ENCODE results near the gene ZFC3H1. TPM values are rescaled to one million over a fixed set of nuclear protein-coding genes. Genes with fewer than 3 reads are reported as not detected.

ZFC3H1 gene
- total RNA-seq, 1 experiment from 2014 or later = 53.4 TPM

DNA sequence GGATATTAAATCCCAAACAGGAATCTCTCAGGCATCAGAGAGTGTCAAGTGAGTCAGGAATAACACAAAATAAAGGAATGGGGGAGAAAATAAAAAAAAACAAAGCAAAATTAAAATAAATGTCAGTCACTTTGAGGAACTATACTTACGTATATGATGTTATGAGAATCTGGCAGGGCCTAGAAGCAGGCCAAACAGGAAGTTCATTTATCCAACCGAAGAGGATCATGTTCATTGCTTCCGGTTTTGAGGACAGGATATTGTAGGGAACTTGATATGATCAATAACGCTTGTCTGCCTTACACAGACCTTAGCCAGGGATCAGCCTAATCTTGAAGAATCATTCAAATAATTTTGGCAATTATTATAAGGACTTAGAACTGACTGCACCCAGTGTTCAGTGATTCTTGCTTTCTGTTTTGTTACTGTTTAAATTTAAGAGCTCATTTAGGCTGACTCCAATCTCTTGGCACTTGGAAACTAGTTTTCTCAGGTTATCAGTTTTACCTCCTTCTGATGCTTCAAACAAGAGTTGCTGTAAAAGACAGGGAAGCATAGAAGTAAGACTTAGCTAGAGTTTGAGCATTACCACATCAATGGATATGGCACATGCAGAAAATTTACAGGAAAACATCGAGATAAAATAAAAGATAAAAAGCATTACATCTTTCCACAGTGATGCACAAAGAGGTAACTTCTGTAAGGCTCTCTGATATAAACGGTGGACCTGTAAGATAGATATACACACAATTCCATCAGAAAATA lies 53.4 kb downstream of the ZFC3H1 start:
- CTCF ChIA-PET = no interaction called here
- H3K27ac ChIP-seq = no peak overlapping the region
- H3K4me2 ChIP-seq = no peak overlapping the region
- TF ChIP-seq EZH2 (IDR thresholded peaks at IDR 0.05; ENCODE audit: low read depth) = no peak
- TF ChIP-seq, protein P1, sequence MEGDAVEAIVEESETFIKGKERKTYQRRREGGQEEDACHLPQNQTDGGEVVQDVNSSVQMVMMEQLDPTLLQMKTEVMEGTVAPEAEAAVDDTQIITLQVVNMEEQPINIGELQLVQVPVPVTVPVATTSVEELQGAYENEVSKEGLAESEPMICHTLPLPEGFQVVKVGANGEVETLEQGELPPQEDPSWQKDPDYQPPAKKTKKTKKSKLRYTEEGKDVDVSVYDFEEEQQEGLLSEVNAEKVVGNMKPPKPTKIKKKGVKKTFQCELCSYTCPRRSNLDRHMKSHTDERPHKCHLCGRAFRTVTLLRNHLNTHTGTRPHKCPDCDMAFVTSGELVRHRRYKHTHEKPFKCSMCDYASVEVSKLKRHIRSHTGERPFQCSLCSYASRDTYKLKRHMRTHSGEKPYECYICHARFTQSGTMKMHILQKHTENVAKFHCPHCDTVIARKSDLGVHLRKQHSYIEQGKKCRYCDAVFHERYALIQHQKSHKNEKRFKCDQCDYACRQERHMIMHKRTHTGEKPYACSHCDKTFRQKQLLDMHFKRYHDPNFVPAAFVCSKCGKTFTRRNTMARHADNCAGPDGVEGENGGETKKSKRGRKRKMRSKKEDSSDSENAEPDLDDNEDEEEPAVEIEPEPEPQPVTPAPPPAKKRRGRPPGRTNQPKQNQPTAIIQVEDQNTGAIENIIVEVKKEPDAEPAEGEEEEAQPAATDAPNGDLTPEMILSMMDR (conservative IDR thresholded peaks at IDR 0.05) = no peak
- H2AFZ ChIP-seq = no peak overlapping the region
- no peak overlapping the region for H3K4me3 ChIP-seq
- H3K9me3 ChIP-seq (ENCODE audit: insufficient read depth, low read depth) = no peaks in the 10 kb centered on the region
- H3K36me3 ChIP-seq (ENCODE audit: low read depth) = peaks cover 47% of the 10 kb centered on the region
- no peaks in the 10 kb centered on the region for H3K4me1 ChIP-seq (replicated peaks; ENCODE audit: insufficient read depth)
- no peaks in the 10 kb centered on the region for H3K79me2 ChIP-seq (ENCODE audit: low read depth)
- no peaks in the 10 kb centered on the region; the same call in none of the 2 replicates for H3F3A ChIP-seq (ENCODE audit: insufficient read depth, low read depth)
- intact Hi-C loops (cut with micrococcal nuclease; ENCODE audit: unreplicated experiment) = no loop called here
- BruUV-seq (replicated peaks) = no TSS peak
- no peaks in the 10 kb centered on the region for H3K27me3 ChIP-seq (ENCODE audit: insufficient read depth, low read depth)
- POLR2A ChIA-PET (ENCODE audit: unreplicated experiment) = no interaction called here
- H4K20me1 ChIP-seq (ENCODE audit: insufficient read depth) = peaks cover 5% of the 10 kb centered on the region; the same call in 1 of the 2 replicates
- DNase-seq = no peak
- no peaks in the 10 kb centered on the region for H3K9me2 ChIP-seq (ENCODE audit: insufficient read depth)

DNA sequence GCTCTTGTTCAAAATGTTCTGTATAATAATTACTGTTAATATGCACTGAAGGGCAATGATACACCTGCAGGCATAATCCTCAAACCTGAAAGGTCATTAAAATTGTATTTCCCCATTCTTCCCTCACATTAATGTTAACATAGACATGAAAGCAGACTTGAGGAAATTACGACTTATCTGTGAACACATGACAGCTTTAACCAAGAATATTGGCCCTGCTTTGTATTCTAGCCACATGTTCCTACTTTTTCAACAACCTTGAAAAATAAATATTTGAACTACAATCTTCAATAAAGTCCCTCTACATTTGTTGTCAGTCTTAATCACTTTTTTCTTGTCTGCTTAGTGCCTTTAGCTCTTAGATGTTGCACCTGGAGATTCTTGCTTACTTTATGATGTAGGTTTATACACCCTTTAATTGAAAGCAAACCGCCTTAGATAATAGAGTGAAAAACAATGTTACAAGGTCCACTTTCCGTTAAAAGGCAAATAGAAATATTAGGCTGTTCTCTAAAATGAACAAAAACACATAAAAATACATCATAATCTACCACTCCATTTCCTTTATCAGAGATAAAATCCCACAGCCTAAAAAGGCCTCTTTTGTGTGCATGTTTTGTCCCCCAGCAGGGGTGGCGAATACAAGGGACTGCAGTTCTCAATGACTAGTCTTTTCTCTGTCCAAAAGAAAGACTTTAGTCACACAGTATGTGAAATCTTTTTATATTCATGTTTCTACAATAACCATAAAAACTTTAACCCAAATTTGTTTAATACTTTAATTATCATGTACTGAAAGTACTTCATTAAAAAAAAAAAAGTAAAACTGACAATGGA lies 55.9 kb downstream of the ZFC3H1 start:
- intact Hi-C loops (cut with micrococcal nuclease; ENCODE audit: unreplicated experiment) = no loop called here
- ChIA-PET POLR2A (ENCODE audit: unreplicated experiment) (no interaction called here), CTCF (no interaction called here)
- Histone ChIP-seq H3K27me3 (ENCODE audit: insufficient read depth, low read depth) (no peaks in the 10 kb centered on the region), H4K20me1 (ENCODE audit: insufficient read depth) (no peaks in the 10 kb centered on the region), H3K9me3 (ENCODE audit: insufficient read depth, low read depth) (no peaks in the 10 kb centered on the region), H2AFZ (no peak overlapping the region), H3K27ac (no peak overlapping the region), H3K9me2 (ENCODE audit: insufficient read depth) (no peaks in the 10 kb centered on the region), H3K4me1 (replicated peaks; ENCODE audit: insufficient read depth) (no peaks in the 10 kb centered on the region), H3F3A (ENCODE audit: insufficient read depth, low read depth) (peaks cover 4% of the 10 kb centered on the region; the same call in 1 of the 2 replicates), H3K4me3 (no peak overlapping the region), H3K4me2 (no peak overlapping the region), H3K36me3 (ENCODE audit: low read depth) (peaks cover 33% of the 10 kb centered on the region; the same call in 1 of the 2 replicates), H3K79me2 (ENCODE audit: low read depth) (no peaks in the 10 kb centered on the region)
- no TSS peak for BruUV-seq (replicated peaks)
- DNase-seq = no peak
- TF ChIP-seq, protein P1 (conservative IDR thresholded peaks at IDR 0.05) = no peak
- TF ChIP-seq EZH2 (IDR thresholded peaks at IDR 0.05; ENCODE audit: low read depth) = no peak

DNA sequence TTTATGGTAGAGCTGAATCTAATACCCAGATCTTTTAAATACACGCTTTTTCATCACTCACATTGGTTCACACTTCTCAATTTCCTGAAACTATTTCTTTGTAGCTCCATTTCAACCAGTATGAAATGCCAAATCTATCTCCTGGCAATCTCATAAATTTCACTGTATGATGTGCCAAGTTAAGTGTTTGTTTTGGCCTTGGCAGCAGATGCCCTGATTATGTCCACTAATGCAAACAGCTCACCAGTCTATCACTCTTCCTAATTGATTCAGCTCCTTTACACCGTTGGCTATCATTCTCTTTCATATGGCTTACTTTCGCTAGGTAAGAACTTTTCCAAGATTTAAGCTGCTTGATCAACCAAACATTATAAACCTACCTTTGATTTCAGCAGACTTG lies 58.6 kb downstream of the ZFC3H1 start:
- TF ChIP-seq, protein P1 (conservative IDR thresholded peaks at IDR 0.05) = no peak
- no peak for TF ChIP-seq EZH2 (IDR thresholded peaks at IDR 0.05; ENCODE audit: low read depth)
- Histone ChIP-seq H3K79me2 (ENCODE audit: low read depth) (no peaks in the 10 kb centered on the region), H3K4me1 (replicated peaks; ENCODE audit: insufficient read depth) (no peaks in the 10 kb centered on the region), H3K4me3 (no peak overlapping the region), H3K4me2 (no peak overlapping the region), H3K36me3 (ENCODE audit: low read depth) (peaks cover 9% of the 10 kb centered on the region; the same call in 1 of the 2 replicates), H2AFZ (no peak overlapping the region), H3K27me3 (ENCODE audit: insufficient read depth, low read depth) (no peaks in the 10 kb centered on the region), H3F3A (ENCODE audit: insufficient read depth, low read depth) (peaks cover 4% of the 10 kb centered on the region; the same call in 1 of the 2 replicates), H3K27ac (no peak overlapping the region), H4K20me1 (ENCODE audit: insufficient read depth) (no peaks in the 10 kb centered on the region), H3K9me3 (ENCODE audit: insufficient read depth, low read depth) (no peaks in the 10 kb centered on the region), H3K9me2 (ENCODE audit: insufficient read depth) (no peaks in the 10 kb centered on the region)
- CTCF ChIA-PET = no interaction called here
- POLR2A ChIA-PET (ENCODE audit: unreplicated experiment) = interaction anchor here (0.9 kb wide), 1 partner anchor 25 kb away, joined by 4 read pairs; no protein-coding TSS in a partner anchor
- DNase-seq = no peak
- no TSS peak for BruUV-seq (replicated peaks)
- intact Hi-C loops (cut with micrococcal nuclease; ENCODE audit: unreplicated experiment) = no loop called here
